Measurements from ENCODE around the gene FIBP. TPM values are rescaled to one million over a fixed set of nuclear protein-coding genes. Genes with fewer than 3 reads are reported as not detected.

Gene FIBP
- total and polyA plus RNA-seq, 2 of the 8 experiments (the other 6 are each of a cell fraction or from before 2014, with no cell fraction given) = 74.3 to 173 TPM

- TF ChIP-seq POU5F1 (IDR thresholded peaks at IDR 0.05; ENCODE audit: low read depth, low read length) (no peak), TAF1 (IDR thresholded peaks at IDR 0.05; ENCODE audit: low read depth, low read length) (0 out of 2 replicates have a peak, but pooled peaks have one; percentile 16), POLR2A (IDR thresholded peaks at IDR 0.05; ENCODE audit: control extremely low read depth in 1 of 2, low read depth in 2 of 2, low read length in 2 of 2) (no peak; a peak in 1 of 3 replicates), CEBPB (IDR thresholded peaks at IDR 0.05; ENCODE audit: low read depth, low read length) (no peak), CBX5 (IDR thresholded peaks at IDR 0.05; ENCODE audit: low read depth, low read length) (no peak), BRCA1 (IDR thresholded peaks at IDR 0.05; ENCODE audit: low read depth, low read length) (no peak), EGR1 (IDR thresholded peaks at IDR 0.05; ENCODE audit: borderline replicate concordance, low read depth, low read length) (no peak), SAP30 (IDR thresholded peaks at IDR 0.05; ENCODE audit: insufficient read depth, insufficient replicate concordance, low read length) (no peak), FOSL1 (IDR thresholded peaks at IDR 0.05; ENCODE audit: insufficient read depth, low read depth, low read length) (no peak), SIRT6 (IDR thresholded peaks at IDR 0.05; ENCODE audit: low read length) (no peak), SIX5 (IDR thresholded peaks at IDR 0.05; ENCODE audit: low read depth, low read length) (no peak), KDM5A (IDR thresholded peaks at IDR 0.05; ENCODE audit: low read length) (no peak), RFX5 (IDR thresholded peaks at IDR 0.05; ENCODE audit: borderline replicate concordance, low read depth, low read length) (peak; percentile 39; the same call in 1 of the 2 replicates), PHF8 (conservative IDR thresholded peaks at IDR 0.05; ENCODE audit: low read depth, low read length) (no peak)
These were observed 23.7 kb upstream of the FIBP start (continued) for GRCh38 chr11:65911682-65912568.
